T-cell (primary cell): ENCODE data around the gene EEPD1. TPM values are rescaled to one million over a fixed set of nuclear protein-coding genes. Genes with fewer than 3 reads are reported as not detected.
"Not testable (repeated sequence)": the region's sequence is repeated elsewhere in the genome, so short reads cannot be mapped to it uniquely, and the experiment has no call there.

Source experiments
- ATAC-seq, 4 experiments: fragments of 200-7000 bp in 3 of 4; fragments of 150-1000 bp in 1 of 4; cut with Tn5 transposase; replicated peaks in 1 of 4; 1 replicate in 3 of 4; 2 replicates in 1 of 4; pipeline ENCODE4 v1.10.0; 2021; ENCODE audit warnings: moderate library complexity in 3 of 4, mild to moderate bottlenecking in 2 of 4, moderate number of reproducible peaks in 1 of 4
- CTCF ChIA-PET, 2 donors: fragments of 300-600 bp; sonication (Branson Sonifier 250); formaldehyde crosslinking; loops; one replicate each; lab custom pipeline; 2022; ENCODE audit warnings: antibody characterized with exemption in 2 of 2; lab: Charles Lee
- POLR2A ChIA-PET, 2 donors: fragments of 300-600 bp; sonication (Branson Sonifier 250); formaldehyde crosslinking; loops; one replicate each; lab custom pipeline; 2022; ENCODE audit warnings: antibody characterized with exemption in 2 of 2; lab: Charles Lee
- DNase-seq, 35 experiments: peaks; one replicate each; pipeline versions ENCODE4 v3.0.0 to v3.0.0-alpha.2; 2013 to 2023
- H3K27ac ChIP-seq: one replicate; pipeline ENCODE4 v1.5.1; 2013; ENCODE audit warnings: low read length
- H3K27me3 ChIP-seq, 2 experiments: replicated peaks in 1 of 2; 1 replicate in 1 of 2; 2 replicates in 1 of 2; pipeline versions ENCODE4 v1.6.1 to v1.7.0; 2013; ENCODE audit warnings: low read length in 1 of 2, mixed read lengths in 1 of 2; ENCODE audit not compliant: control insufficient read depth in 2 of 2, insufficient read depth in 2 of 2; ENCODE audit errors: extremely low read depth in 1 of 2
- H3K36me3 ChIP-seq, 2 donors: 1 replicate in 1 of 2; 2 replicates in 1 of 2; pipeline versions ENCODE4 v1.6.1 to v1.7.0; 2013; ENCODE audit warnings: low read length in 1 of 2; ENCODE audit not compliant: control insufficient read depth in 2 of 2, insufficient read depth in 1 of 2; ENCODE audit errors: extremely low read depth in 1 of 2
- H3K4me1 ChIP-seq, 2 experiments: 1 replicate in 1 of 2; 2 replicates in 1 of 2; pipeline versions ENCODE4 v1.6.1 to v1.7.0; 2013; ENCODE audit warnings: low read length in 2 of 2, mixed read lengths in 1 of 2; ENCODE audit not compliant: insufficient read depth in 2 of 2, control insufficient read depth in 1 of 2; ENCODE audit errors: extremely low read depth in 1 of 2
- H3K4me3 ChIP-seq, 2 donors: 1 replicate in 1 of 2; 2 replicates in 1 of 2; pipeline versions ENCODE4 v1.5.1 to v1.7.0; 2013; ENCODE audit warnings: mild to moderate bottlenecking in 2 of 2, low read length in 1 of 2, moderate library complexity in 1 of 2; ENCODE audit not compliant: control insufficient read depth in 1 of 2; ENCODE audit errors: extremely low read depth in 1 of 2
- H3K9me3 ChIP-seq: 2 replicates; pipeline ENCODE4 v1.7.0; 2013
- H3K27ac Mint-ChIP-seq, 2 donors: one replicate each; pipeline ENCODE4 v1.8.0; 2020 to 2021; ENCODE audit warnings: mild to moderate bottlenecking in 2 of 2, mixed read lengths in 2 of 2
- H3K27me3 Mint-ChIP-seq, 2 donors: one replicate each; pipeline ENCODE4 v1.8.0; 2021 to 2022; ENCODE audit warnings: mixed read lengths in 2 of 2
- H3K36me3 Mint-ChIP-seq: one replicate; pipeline ENCODE4 v1.8.0; 2021; ENCODE audit warnings: mixed read lengths
- H3K4me1 Mint-ChIP-seq, 3 donors: one replicate each; pipeline ENCODE4 v1.8.0; 2020 to 2022; ENCODE audit warnings: mixed read lengths in 3 of 3, mild to moderate bottlenecking in 1 of 3
- H3K4me3 Mint-ChIP-seq, 3 donors: one replicate each; pipeline ENCODE4 v1.8.0; 2020 to 2022; ENCODE audit warnings: mild to moderate bottlenecking in 3 of 3, mixed read lengths in 3 of 3, moderate library complexity in 3 of 3
- H3K9me3 Mint-ChIP-seq, 3 donors: one replicate each; pipeline ENCODE4 v1.8.0; 2020 to 2022; ENCODE audit warnings: mixed read lengths in 3 of 3
- WGBS: methylation state at CpG from one replicate; pipeline ENCODE4 v1.1.5; 2013; ENCODE audit warnings: missing lambda C conversion rate; ENCODE audit not compliant: insufficient coverage; 5-methylcytosine and 5-hydroxymethylcytosine counted together
- total RNA-seq, 35 experiments: library from RNA in 6 of 35; stranded (reverse) in 6 of 35; fragments of 120-200 nt in 1 of 35; gene quantifications; one replicate each; pipeline versions ENCODE4 v1.2.1 to v1.2.4 and lab custom pipeline; 2013 to 2026

Gene EEPD1
- total RNA-seq, 5 donors from 2014 or later (not counting 1 experiment from before 2014, with no cell fraction given): 2.7 to 16.2 (median 4.2) TPM

DNA sequence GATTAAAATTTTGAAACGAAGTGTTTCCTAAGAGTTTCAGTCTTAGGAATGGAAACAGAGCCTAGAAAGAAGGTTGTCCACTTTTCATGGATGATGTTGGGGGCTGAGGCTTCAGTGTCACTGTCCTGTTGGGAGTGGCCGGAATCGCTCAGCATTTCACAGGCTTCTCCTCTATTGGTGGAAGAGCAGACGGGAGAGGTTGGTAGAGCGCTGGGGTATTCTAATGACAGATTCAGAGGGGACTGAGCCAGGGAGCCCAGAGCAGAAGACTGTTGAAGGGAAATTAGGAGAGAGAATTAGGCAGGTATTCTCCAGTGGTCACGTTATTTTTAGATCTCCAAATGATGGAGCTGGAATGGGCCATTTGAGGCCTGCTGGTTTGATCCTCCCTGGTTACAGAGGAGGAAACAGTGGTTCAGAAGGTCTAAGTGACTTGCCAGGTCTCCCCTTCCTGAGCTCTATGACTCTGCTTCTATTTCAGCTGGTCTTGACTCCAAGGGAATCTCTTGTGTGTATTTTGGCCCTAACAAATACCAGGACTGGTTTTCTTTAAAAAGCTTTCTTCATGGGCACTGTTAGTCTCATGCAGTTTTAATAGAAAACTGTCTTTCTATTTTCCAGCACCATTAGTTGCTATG is 35.7 kb upstream of the EEPD1 start:
- ChIA-PET POLR2A (no interaction called here), CTCF (no interaction called here)
- ATAC-seq (no peak), DNase-seq (no peak)
- Histone ChIP-seq H3K4me3 (no peak overlapping the region), H3K36me3 (no peaks in the 10 kb centered on the region), H3K4me1 (peaks cover 7 to 24% of the 10 kb centered on the region in 2 experiments), H3K9me3 (no peaks in the 10 kb centered on the region), H3K27me3 (peaks cover 0 to 10% of the 10 kb centered on the region in 2 experiments), H3K27ac (peak overlapping the region; percentile 48)
- peak overlapping the region; percentile 14 to 35 (median 34) for H3K4me3 Mint-ChIP-seq
- H3K27me3 Mint-ChIP-seq: peaks cover 3 to 7% of the 10 kb centered on the region in 2 donors
- H3K36me3 Mint-ChIP-seq: peaks cover 5% of the 10 kb centered on the region
- H3K9me3 Mint-ChIP-seq: peaks cover 6 to 16% (median 13%) of the 10 kb centered on the region in 3 donors
- 77% methylated on average over 6 of the region's 6 CpGs for WGBS
- peak overlapping the region; percentile 79 to 93 for H3K27ac Mint-ChIP-seq
- peaks cover 18 to 40% (median 29%) of the 10 kb centered on the region in 3 donors for H3K4me1 Mint-ChIP-seq

DNA sequence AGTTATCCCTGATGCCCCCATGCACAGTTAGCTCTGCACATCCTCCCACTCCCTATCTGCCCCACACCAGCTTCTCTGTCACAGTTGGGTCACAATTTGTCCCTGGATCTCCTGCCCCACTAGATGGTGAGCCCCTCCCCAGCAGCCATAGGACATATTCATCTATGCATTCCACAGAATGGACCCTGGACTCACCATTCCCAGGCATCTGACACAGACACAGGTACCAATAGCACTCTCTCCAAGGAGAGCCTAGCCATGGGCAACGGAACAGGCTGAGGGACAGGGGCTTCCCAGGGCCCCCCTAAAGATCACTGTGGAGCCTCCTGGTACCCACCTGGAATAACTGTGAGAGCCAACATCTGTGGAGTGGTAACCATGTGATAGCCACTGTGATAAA is 34.7 kb upstream of the EEPD1 start:
- Histone ChIP-seq H3K27me3 (peaks cover 0 to 10% of the 10 kb centered on the region in 2 experiments), H3K36me3 (no peaks in the 10 kb centered on the region), H3K4me1 (peaks cover 7 to 24% of the 10 kb centered on the region in 2 experiments), H3K9me3 (no peaks in the 10 kb centered on the region), H3K4me3 (no peak overlapping the region), H3K27ac (no peak overlapping the region)
- WGBS: 100% methylated on average over 1 of the region's 1 CpG
- no peak for ATAC-seq
- peaks cover 18 to 40% (median 29%) of the 10 kb centered on the region in 3 donors for H3K4me1 Mint-ChIP-seq
- peaks cover 3 to 7% of the 10 kb centered on the region in 2 donors for H3K27me3 Mint-ChIP-seq
- H3K27ac Mint-ChIP-seq: peak overlapping the region; percentile 16 to 20
- H3K4me3 Mint-ChIP-seq: no peak overlapping the region
- no peak for DNase-seq
- peaks cover 13 to 22% (median 17%) of the 10 kb centered on the region in 3 donors for H3K9me3 Mint-ChIP-seq
- H3K36me3 Mint-ChIP-seq: peaks cover 9% of the 10 kb centered on the region
- ChIA-PET CTCF (no interaction called here), POLR2A (no interaction called here)

DNA sequence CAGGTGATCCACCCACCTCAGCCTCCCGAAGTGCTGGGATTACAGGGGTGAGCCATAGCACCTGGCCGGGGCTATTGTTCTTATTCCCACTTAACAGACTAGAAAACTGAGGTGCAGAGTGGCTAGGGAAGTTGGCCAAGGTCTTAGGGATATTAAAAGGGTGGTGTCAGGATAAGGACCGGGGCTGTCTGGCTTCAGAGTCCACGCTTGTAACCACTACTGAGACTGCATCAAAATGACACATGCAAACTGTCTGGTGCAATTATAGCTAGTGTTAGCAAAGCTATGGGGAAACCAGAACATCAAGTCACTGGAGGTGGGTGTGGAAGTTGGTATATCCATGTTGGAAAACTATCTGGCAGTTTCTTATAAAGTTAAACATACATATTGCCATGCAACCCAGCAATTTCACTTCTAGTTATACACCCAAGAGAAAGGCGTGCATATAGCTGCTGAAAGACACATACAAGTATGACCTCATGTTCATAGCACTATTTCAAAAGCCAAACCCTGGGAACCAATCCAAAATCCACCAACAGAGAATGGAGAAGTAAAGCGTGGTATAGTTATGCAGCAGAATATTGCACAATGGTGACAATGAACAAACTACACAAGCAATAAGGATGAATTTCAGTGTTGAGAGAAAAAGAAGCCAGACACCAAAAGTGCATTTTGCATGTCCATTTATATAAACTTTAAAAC is 33.9 kb upstream of the EEPD1 start:
- Mint-ChIP-seq H3K27ac (no peak overlapping the region), H3K9me3 (peaks cover 13 to 22% (median 17%) of the 10 kb centered on the region in 3 donors), H3K4me3 (no peak overlapping the region), H3K27me3 (peaks cover 3 to 7% of the 10 kb centered on the region in 2 donors), H3K4me1 (peaks cover 18 to 40% (median 29%) of the 10 kb centered on the region in 3 donors), H3K36me3 (peaks cover 9% of the 10 kb centered on the region)
- Histone ChIP-seq H3K27me3 (peaks cover 0 to 10% of the 10 kb centered on the region in 2 experiments), H3K4me3 (no peak overlapping the region), H3K4me1 (peaks cover 7 to 24% of the 10 kb centered on the region in 2 experiments), H3K9me3 (no peaks in the 10 kb centered on the region), H3K36me3 (no peaks in the 10 kb centered on the region), H3K27ac (no peak overlapping the region)
- 100% methylated on average over 2 of the region's 6 CpGs for WGBS
- POLR2A ChIA-PET: no interaction called here
- ATAC-seq (no peak), DNase-seq (peak in 1 of 35 experiments; percentile 15)
- CTCF ChIA-PET: no interaction called here

DNA sequence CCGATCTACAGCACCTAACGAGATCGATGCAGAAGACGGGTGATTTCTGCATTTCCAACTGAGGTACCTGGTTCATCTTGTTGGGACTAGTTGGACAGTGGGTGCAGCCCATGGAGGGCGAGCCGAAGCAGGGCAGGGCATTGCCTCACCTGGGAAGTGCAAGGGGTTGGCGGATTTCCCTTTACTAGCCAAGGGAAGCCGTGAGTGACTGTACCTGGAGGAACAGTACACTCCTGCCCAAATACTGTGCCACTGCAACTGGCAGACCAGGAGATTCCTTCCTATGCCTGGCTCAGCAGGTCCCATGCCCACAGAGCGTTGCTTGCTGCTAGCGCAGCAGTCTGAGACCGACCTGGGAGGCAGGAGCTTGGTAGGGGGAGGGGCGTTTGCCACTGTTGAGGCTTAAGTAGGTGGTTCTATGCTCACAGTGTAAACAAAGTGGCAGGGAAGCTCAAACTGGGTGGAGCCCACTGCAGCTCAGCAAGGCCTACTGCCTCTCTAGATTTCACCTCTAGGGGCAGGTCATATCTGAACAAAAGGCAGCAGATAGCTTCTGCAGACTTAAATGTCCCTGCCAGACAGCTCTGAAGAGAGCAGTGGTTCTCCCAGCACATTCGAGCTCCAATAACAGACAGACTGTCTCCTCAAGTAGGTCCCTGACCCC is 32.9 kb upstream of the EEPD1 start:
- H3K27ac Mint-ChIP-seq, H3K36me3 Mint-ChIP-seq, H3K27ac ChIP-seq, H3K36me3 ChIP-seq, CTCF ChIA-PET, POLR2A ChIA-PET, H3K4me3 ChIP-seq, H3K4me3 Mint-ChIP-seq, H3K27me3 Mint-ChIP-seq, H3K9me3 ChIP-seq: not testable (repeated sequence)
- Mint-ChIP-seq H3K9me3 (peaks cover 13 to 22% (median 20%) of the 10 kb centered on the region in 3 donors), H3K4me1 (peaks cover 18 to 36% (median 27%) of the 10 kb centered on the region in 3 donors)
- Histone ChIP-seq H3K27me3 (peaks cover 0 to 10% of the 10 kb centered on the region in 2 experiments), H3K4me1 (peaks cover 7 to 24% of the 10 kb centered on the region in 2 experiments)
- DNase-seq: peak in 3 of 35 experiments; percentile 7 to 9 (median 9)
- ATAC-seq: peak in 2 of 4 experiments; percentile 29 to 31
- WGBS: 83% methylated on average over 8 of the region's 13 CpGs

DNA sequence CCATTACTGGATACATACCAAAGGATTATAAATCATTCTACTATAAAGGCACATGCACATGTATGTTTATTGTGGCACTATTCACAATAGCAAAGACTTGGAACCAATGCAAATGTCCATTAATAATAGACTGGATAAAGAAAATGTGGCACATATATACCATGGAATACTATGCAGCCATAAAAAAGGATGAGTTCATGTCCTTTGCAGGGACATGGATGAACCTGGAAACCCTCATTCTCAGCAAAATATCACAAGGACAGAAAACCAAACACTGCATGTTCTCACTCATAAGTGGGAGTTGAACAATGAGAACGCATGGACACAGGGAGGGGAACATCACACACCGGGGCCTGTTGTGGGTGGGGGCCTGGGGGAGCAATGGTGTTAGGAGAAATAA is 27.4 kb upstream of the EEPD1 start:
- CTCF ChIA-PET, H3K36me3 ChIP-seq, H3K27me3 ChIP-seq, H3K4me1 ChIP-seq, H3K4me3 Mint-ChIP-seq, H3K4me1 Mint-ChIP-seq, POLR2A ChIA-PET, H3K4me3 ChIP-seq, DNase-seq, H3K36me3 Mint-ChIP-seq, H3K9me3 ChIP-seq, H3K27me3 Mint-ChIP-seq, ATAC-seq, H3K27ac ChIP-seq, H3K27ac Mint-ChIP-seq: not testable (repeated sequence)
- WGBS: no CpG with 5 or more reads among the region's 2 CpGs
- peaks cover 13 to 22% (median 19%) of the 10 kb centered on the region in 3 donors for H3K9me3 Mint-ChIP-seq

DNA sequence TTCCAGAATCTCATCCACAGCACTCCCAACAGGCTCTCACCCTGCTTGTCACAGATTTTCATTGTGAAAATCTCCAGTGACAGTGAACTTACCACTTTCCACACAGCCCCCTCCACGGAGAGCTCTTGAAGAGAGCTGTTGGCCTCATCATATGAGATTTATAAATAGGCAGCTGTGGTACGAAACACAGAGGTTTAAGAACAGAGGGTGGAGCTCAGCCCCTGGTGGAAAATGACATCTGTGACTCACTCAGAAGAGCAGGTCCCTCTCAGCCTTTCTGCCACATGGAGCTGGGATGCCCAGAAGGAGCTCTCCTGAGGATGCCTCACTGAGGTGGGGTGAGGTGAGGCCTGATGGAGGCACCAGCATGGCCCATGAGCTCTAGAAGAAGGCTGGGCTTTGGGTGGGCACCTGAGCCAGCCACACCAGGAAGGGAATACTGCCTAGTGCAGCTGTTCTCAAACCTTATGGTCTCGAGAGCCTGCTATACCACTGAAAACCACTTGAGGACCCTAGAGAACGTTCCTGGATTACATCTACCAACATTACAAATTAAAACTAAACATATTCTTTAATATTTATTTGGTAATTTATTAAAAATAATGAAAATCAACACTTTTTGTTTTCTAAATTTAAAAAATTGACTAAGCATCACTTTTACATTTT is 25.8 kb upstream of the EEPD1 start:
- no peaks in the 10 kb centered on the region for H3K27me3 ChIP-seq
- ChIA-PET CTCF (no interaction called here), POLR2A (no interaction called here)
- peaks cover 7 to 10% (median 7%) of the 10 kb centered on the region in 3 donors for H3K9me3 Mint-ChIP-seq
- ATAC-seq (peak in 1 of 4 experiments; percentile 59), DNase-seq (no peak)
- no peaks in the 10 kb centered on the region for H3K27me3 Mint-ChIP-seq
- no peak overlapping the region for H3K4me3 ChIP-seq
- H3K4me1 ChIP-seq: peaks cover 0 to 2% of the 10 kb centered on the region in 2 experiments
- no CpG with 5 or more reads among the region's 4 CpGs for WGBS
- no peaks in the 10 kb centered on the region for H3K36me3 ChIP-seq
- no peak overlapping the region for H3K27ac Mint-ChIP-seq
- no peak overlapping the region for H3K27ac ChIP-seq
- H3K4me3 Mint-ChIP-seq: no peak overlapping the region
- no peaks in the 10 kb centered on the region for H3K9me3 ChIP-seq
- peaks cover 3% of the 10 kb centered on the region for H3K36me3 Mint-ChIP-seq
- H3K4me1 Mint-ChIP-seq: peaks cover 0 to 7% (median 7%) of the 10 kb centered on the region in 3 donors
